K562 (cell line): ENCODE results near the gene RPS6KL1. TPM values are rescaled to one million over a fixed set of nuclear protein-coding genes. Genes with fewer than 3 reads are reported as not detected.

Experiments used
- ASH1L ChIP-seq: fragments of 450-650 bp; IDR thresholded peaks from 2 replicates; pipeline ENCODE4 v1.6.1; 2018; ENCODE audit warnings: borderline replicate concordance, mild to moderate bottlenecking, low read depth; ENCODE audit not compliant: partially characterized antibody
- ATF7 ChIP-seq: fragments of 450-650 bp; IDR thresholded peaks from 2 replicates; pipeline ENCODE4 v1.7.1; 2014; ENCODE audit warnings: mild to moderate bottlenecking, moderate library complexity
- BCOR ChIP-seq: fragments of 450-650 bp; IDR thresholded peaks from 2 replicates; pipeline ENCODE4 v1.6.1; 2016
- CCNT2 ChIP-seq: IDR thresholded peaks from 2 replicates; pipeline ENCODE4 v1.6.1; 2011; ENCODE audit warnings: borderline replicate concordance, low read depth, mild to moderate bottlenecking, moderate library complexity, mixed read lengths, low read length; ENCODE audit not compliant: insufficient read length; ENCODE audit errors: extremely low read depth
- CTBP1 ChIP-seq: fragments of 450-650 bp; IDR thresholded peaks from 2 replicates; pipeline ENCODE4 v1.6.1; 2016; ENCODE audit warnings: borderline replicate concordance
- ELF1 ChIP-seq: fragments of 200-800 bp; sonication (Bioruptor generic); IDR thresholded peaks from 2 replicates; pipeline ENCODE4 v1.6.1; 2016; ENCODE audit warnings: missing genetic modification characterization, missing compliant biosample characterization
- ELF2 ChIP-seq: fragments of 250-450 bp; sonication (Bioruptor Pico); IDR thresholded peaks from 2 replicates; pipeline ENCODE4 v1.5.0; 2021; ENCODE audit warnings: mild to moderate bottlenecking
- ERF ChIP-seq: fragments of 450-650 bp; formaldehyde crosslinking; IDR thresholded peaks from 2 replicates; pipeline ENCODE4 v1.4.0; 2020; ENCODE audit warnings: mild to moderate bottlenecking, mixed read lengths
- HMG20B ChIP-seq: fragments of 250-450 bp; sonication (Bioruptor Pico); IDR thresholded peaks from 2 replicates; pipeline ENCODE4 v1.5.0; 2021; ENCODE audit warnings: mild to moderate bottlenecking
- ILK ChIP-seq: fragments of 450-650 bp; IDR thresholded peaks from 2 replicates; pipeline ENCODE4 v1.6.1; 2016; ENCODE audit warnings: missing genetic modification characterization, low read depth, mild to moderate bottlenecking, missing compliant biosample characterization, moderate library complexity, borderline replicate concordance
- KDM5B ChIP-seq: fragments of 200-600 bp; sonication (generic); IDR thresholded peaks from 2 replicates; pipeline ENCODE4 v1.6.1; 2012; ENCODE audit warnings: low read depth, mild to moderate bottlenecking, moderate library complexity, low read length, control low read depth, inconsistent platforms; ENCODE audit not compliant: insufficient replicate concordance
- NONO ChIP-seq, 2 experiments: fragments of 200-400 bp in 1 of 2; fragments of 450-650 bp in 1 of 2; formaldehyde crosslinking in 1 of 2; IDR thresholded peaks; 2 replicates each; pipeline ENCODE4 v1.6.1; 2017; ENCODE audit warnings: low read depth in 2 of 2, mild to moderate bottlenecking in 2 of 2, moderate library complexity in 2 of 2, low read length in 1 of 2
- NUFIP1 ChIP-seq: fragments of 450-650 bp; IDR thresholded peaks from 2 replicates; pipeline ENCODE4 v1.6.1; 2018; ENCODE audit not compliant: partially characterized antibody
- PHF21A ChIP-seq: fragments of 450-650 bp; IDR thresholded peaks from 2 replicates; pipeline ENCODE4 v1.6.1; 2017; ENCODE audit warnings: low read depth, borderline replicate concordance
- POLR2B ChIP-seq: fragments of 450-650 bp; IDR thresholded peaks from 2 replicates; pipeline ENCODE4 v1.6.1; 2018; ENCODE audit warnings: low read depth; ENCODE audit not compliant: partially characterized antibody
- TGIF2 ChIP-seq: sonication (generic); formaldehyde crosslinking; IDR thresholded peaks from 2 replicates; pipeline ENCODE4 v1.8.1; 2022; ENCODE audit warnings: mild to moderate bottlenecking, missing genetic modification reagents, moderate library complexity
- ZNF212 ChIP-seq: fragments of 450-650 bp; formaldehyde crosslinking; IDR thresholded peaks from 2 replicates; pipeline ENCODE4 v1.4.0; 2020; ENCODE audit warnings: mild to moderate bottlenecking
- ZNF316 ChIP-seq: fragments of 450-650 bp; IDR thresholded peaks from 2 replicates; pipeline ENCODE4 v1.6.1; 2016
- ZNF584 ChIP-seq: fragments of 200-800 bp; sonication (Bioruptor generic); IDR thresholded peaks from 2 replicates; pipeline ENCODE4 v1.6.1; 2016; ENCODE audit warnings: low read depth, mild to moderate bottlenecking, missing genetic modification characterization, missing compliant biosample characterization
- polyA plus RNA-seq, 8 experiments: library from polyadenylated mRNA; depleted of rRNA in 4 of 8; stranded (reverse) in 5 of 8; unstranded in 3 of 8; fragments of >200 nt; fragmentation: Nextera tagmentation in 2 of 8; fragmentation: Illumina TruSeq in 1 of 8; extraction: Ambion mirVana in 2 of 8; extraction: Trizol in 1 of 8; gene quantifications; 2 replicates each; pipeline versions ENCODE4 v1.2.1 to v1.2.3, GENCODE V29; 2011 to 2014; ENCODE audit warnings: inconsistent platforms in 1 of 8, missing spikeins in 1 of 8
- total RNA-seq, 7 experiments: library from RNA; depleted of rRNA in 6 of 7; stranded (reverse); fragments of >200 nt in 6 of 7; fragmentation: Illumina TruSeq in 2 of 7; extraction: Trizol in 2 of 7; gene quantifications; 2 replicates each; pipeline versions ENCODE4 v1.2.1 to v1.2.3, GENCODE V29; 2011 to 2021; ENCODE audit warnings: low replicate concordance in 1 of 7
- TF ChIP-seq, protein P1 (sequence below), 2 experiments: fragments of 450-650 bp; IDR thresholded peaks; 2 replicates each; pipeline ENCODE4 v1.6.1; 2016
- TF ChIP-seq, protein P2 (sequence below): fragments of 250-450 bp; sonication (Bioruptor Pico); IDR thresholded peaks from 2 replicates; pipeline ENCODE4 v1.5.0; 2021; ENCODE audit warnings: mild to moderate bottlenecking, borderline replicate concordance
- TF ChIP-seq, protein P3 (sequence below), 2 experiments: fragments of 450-650 bp; conservative IDR thresholded peaks; 2 replicates each; pipeline ENCODE4 v1.6.1; 2017; ENCODE audit warnings: mild to moderate bottlenecking in 2 of 2, moderate library complexity in 2 of 2
- TF ChIP-seq, protein P4 (sequence below): fragments of 450-650 bp; formaldehyde crosslinking; IDR thresholded peaks from 2 replicates; pipeline ENCODE4 v1.4.0; 2022; ENCODE audit warnings: mild to moderate bottlenecking, moderate library complexity

Gene RPS6KL1
- total and polyA plus RNA-seq, 9 of the 15 experiments (the other 6 are each of a cell fraction or from before 2014, with no cell fraction given) = 0.91 to 15.5 (median 8.1) TPM

DNA sequence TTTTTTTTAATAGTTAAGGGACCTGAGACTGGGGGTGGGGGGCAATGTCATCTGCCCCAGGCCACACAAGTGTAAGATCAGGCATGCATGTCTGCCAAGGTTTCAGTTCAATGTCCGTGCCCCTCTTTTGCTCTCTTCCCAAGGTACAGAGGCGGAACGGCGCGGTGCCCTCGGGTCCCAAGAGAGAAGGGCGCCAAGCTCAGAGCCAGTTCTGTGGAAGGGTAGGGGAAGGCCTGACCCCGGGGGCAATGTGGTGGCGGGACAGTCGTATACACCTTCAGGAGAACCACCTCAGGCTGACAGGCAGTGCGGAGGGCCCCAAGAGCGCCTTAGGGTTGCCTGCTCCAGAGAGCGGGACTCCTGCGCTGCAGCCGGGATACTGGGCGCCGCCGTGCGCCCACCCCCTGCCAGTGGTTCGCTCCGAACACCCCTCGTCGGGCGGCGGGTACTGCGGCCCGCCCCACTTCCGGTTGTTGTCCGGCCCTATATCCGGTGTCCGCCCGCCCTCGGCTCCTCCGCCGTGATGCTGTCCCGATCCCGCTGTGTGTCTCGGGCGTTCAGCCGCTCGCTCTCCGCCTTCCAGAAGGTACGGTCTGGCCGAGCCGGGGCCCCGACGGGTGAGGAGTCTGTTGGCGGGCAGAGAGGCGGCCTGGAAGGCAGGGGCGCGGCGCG lies 41.5 kb downstream of the RPS6KL1 start, which contains the start of gene DLST (continued):
- TF ChIP-seq ILK (tag) (no peak), ASH1L (peak; percentile 35), CCNT2 (peak; percentile 61), CTBP1 (0 out of 2 replicates have a peak, but pooled peaks have one; percentile 44), PHF21A (no peak), HMG20B (CRISPR knock-in tag) (no peak), NONO (IDR thresholded peaks at IDR 0.05; ENCODE audit: low read depth in 2 of 2, low read length in 1 of 2) (peak in 1 of 2 experiments; percentile 98; a peak in 2 of 4 replicates), KDM5B (peak; percentile 49), ZNF316 (no peak), ZNF212 (CRISPR knock-in tag) (no peak), ERF (CRISPR knock-in tag) (0 out of 2 replicates have a peak, but pooled peaks have one; percentile 24), ZNF584 (CRISPR knock-in tag) (no peak), TGIF2 (CRISPR knock-in tag) (no peak), ELF1 (tag) (no peak), NUFIP1 (no peak), POLR2B (peak; percentile 52), BCOR (0 out of 2 replicates have a peak, but pooled peaks have one; percentile 18), ELF2 (CRISPR knock-in tag) (0 out of 2 replicates have a peak, but pooled peaks have one; percentile 15), ATF7 (peak; percentile 99)
- TF ChIP-seq, protein P1, sequence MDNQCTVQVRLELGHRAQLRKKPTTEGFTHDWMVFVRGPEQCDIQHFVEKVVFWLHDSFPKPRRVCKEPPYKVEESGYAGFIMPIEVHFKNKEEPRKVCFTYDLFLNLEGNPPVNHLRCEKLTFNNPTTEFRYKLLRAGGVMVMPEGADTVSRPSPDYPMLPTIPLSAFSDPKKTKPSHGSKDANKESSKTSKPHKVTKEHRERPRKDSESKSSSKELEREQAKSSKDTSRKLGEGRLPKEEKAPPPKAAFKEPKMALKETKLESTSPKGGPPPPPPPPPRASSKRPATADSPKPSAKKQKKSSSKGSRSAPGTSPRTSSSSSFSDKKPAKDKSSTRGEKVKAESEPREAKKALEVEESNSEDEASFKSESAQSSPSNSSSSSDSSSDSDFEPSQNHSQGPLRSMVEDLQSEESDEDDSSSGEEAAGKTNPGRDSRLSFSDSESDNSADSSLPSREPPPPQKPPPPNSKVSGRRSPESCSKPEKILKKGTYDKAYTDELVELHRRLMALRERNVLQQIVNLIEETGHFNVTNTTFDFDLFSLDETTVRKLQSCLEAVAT (IDR thresholded peaks at IDR 0.05) = no peak
- TF ChIP-seq, protein P2, sequence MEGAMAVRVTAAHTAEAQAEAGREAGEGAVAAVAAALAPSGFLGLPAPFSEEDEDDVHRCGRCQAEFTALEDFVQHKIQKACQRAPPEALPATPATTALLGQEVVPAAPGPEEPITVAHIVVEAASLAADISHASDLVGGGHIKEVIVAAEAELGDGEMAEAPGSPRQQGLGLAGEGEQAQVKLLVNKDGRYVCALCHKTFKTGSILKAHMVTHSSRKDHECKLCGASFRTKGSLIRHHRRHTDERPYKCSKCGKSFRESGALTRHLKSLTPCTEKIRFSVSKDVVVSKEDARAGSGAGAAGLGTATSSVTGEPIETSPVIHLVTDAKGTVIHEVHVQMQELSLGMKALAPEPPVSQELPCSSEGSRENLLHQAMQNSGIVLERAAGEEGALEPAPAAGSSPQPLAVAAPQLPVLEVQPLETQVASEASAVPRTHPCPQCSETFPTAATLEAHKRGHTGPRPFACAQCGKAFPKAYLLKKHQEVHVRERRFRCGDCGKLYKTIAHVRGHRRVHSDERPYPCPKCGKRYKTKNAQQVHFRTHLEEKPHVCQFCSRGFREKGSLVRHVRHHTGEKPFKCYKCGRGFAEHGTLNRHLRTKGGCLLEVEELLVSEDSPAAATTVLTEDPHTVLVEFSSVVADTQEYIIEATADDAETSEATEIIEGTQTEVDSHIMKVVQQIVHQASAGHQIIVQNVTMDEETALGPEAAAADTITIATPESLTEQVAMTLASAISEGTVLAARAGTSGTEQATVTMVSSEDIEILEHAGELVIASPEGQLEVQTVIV = no peak
- TF ChIP-seq, protein P3, sequence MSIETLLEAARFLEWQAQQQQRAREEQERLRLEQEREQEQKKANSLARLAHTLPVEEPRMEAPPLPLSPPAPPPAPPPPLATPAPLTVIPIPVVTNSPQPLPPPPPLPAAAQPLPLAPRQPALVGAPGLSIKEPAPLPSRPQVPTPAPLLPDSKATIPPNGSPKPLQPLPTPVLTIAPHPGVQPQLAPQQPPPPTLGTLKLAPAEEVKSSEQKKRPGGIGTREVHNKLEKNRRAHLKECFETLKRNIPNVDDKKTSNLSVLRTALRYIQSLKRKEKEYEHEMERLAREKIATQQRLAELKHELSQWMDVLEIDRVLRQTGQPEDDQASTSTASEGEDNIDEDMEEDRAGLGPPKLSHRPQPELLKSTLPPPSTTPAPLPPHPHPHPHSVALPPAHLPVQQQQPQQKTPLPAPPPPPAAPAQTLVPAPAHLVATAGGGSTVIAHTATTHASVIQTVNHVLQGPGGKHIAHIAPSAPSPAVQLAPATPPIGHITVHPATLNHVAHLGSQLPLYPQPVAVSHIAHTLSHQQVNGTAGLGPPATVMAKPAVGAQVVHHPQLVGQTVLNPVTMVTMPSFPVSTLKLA (conservative IDR thresholded peaks at IDR 0.05) = peak; percentile 43 to 51; a peak in 1 of 4 replicates
- TF ChIP-seq, protein P4, sequence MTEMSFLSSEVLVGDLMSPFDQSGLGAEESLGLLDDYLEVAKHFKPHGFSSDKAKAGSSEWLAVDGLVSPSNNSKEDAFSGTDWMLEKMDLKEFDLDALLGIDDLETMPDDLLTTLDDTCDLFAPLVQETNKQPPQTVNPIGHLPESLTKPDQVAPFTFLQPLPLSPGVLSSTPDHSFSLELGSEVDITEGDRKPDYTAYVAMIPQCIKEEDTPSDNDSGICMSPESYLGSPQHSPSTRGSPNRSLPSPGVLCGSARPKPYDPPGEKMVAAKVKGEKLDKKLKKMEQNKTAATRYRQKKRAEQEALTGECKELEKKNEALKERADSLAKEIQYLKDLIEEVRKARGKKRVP (CRISPR knock-in tag) = no peak
